Type B pancreatic cell (in vitro differentiated cells): Measurements from ENCODE around the gene FRAT1. TPM values are rescaled to one million over a fixed set of nuclear protein-coding genes. Genes with fewer than 3 reads are reported as not detected.

Experiments
- DNase-seq: peaks from one replicate; pipeline ENCODE4 v3.0.0; 2021; ENCODE audit warnings: mixed read lengths; ENCODE audit not compliant: unreplicated experiment; ENCODE audit errors: extremely low spot score
- H3K27ac Mint-ChIP-seq: 2 replicates; pipeline ENCODE4 v1.8.0; 2021; ENCODE audit warnings: mild to moderate bottlenecking, mixed read lengths
- H3K27me3 Mint-ChIP-seq: 2 replicates; pipeline ENCODE4 v1.8.0; 2021; ENCODE audit warnings: mixed read lengths
- H3K36me3 Mint-ChIP-seq: 2 replicates; pipeline ENCODE4 v1.8.0; 2021; ENCODE audit warnings: mixed read lengths
- H3K4me1 Mint-ChIP-seq: one replicate; pipeline ENCODE4 v1.8.0; 2021; ENCODE audit warnings: mixed read lengths; ENCODE audit not compliant: unreplicated experiment
- H3K4me3 Mint-ChIP-seq: 2 replicates; pipeline ENCODE4 v1.8.0; 2021; ENCODE audit warnings: mild to moderate bottlenecking, mixed read lengths
- H3K9me3 Mint-ChIP-seq: 2 replicates; pipeline ENCODE4 v1.8.0; 2021; ENCODE audit warnings: mixed read lengths
- total RNA-seq: library from RNA; stranded (reverse); gene quantifications from 2 replicates; pipeline ENCODE4 v1.2.1, GENCODE V29; 2021; ENCODE audit warnings: low replicate concordance
- TF ChIP-seq, protein P1 (sequence below): fragments of 200-600 bp; sonication (generic); conservative IDR thresholded peaks from 2 replicates; pipeline ENCODE4 v1.5.0; 2021; ENCODE audit warnings: antibody characterized with exemption, mild to moderate bottlenecking

Gene FRAT1
- total RNA-seq, 1 donor from 2014 or later: 4.7 TPM

DNA sequence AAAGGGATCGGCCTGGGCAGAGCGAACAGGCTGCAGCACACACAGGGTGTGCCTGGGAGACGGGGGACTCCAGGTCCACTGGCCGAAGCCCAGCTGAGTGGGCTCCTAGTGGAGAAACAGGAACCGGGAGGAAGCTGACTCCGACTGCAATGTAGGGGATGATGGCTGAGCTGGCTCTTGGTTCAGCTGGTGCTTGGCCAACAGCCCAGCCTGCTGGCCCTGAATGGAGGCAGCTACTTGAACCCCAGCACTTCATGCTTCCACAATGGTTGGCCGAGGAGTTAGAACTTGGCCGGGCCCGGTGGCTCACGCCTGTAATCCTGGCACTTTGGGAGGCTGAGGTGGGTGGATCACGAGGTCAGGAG lies 42.4 kb downstream of the FRAT1 start:
- no peaks in the 10 kb centered on the region for H3K4me1 Mint-ChIP-seq
- peaks cover 16% of the 10 kb centered on the region for H3K36me3 Mint-ChIP-seq
- no peaks in the 10 kb centered on the region for H3K27me3 Mint-ChIP-seq
- TF ChIP-seq, protein P1, sequence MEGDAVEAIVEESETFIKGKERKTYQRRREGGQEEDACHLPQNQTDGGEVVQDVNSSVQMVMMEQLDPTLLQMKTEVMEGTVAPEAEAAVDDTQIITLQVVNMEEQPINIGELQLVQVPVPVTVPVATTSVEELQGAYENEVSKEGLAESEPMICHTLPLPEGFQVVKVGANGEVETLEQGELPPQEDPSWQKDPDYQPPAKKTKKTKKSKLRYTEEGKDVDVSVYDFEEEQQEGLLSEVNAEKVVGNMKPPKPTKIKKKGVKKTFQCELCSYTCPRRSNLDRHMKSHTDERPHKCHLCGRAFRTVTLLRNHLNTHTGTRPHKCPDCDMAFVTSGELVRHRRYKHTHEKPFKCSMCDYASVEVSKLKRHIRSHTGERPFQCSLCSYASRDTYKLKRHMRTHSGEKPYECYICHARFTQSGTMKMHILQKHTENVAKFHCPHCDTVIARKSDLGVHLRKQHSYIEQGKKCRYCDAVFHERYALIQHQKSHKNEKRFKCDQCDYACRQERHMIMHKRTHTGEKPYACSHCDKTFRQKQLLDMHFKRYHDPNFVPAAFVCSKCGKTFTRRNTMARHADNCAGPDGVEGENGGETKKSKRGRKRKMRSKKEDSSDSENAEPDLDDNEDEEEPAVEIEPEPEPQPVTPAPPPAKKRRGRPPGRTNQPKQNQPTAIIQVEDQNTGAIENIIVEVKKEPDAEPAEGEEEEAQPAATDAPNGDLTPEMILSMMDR: no peak
- H3K9me3 Mint-ChIP-seq: no peaks in the 10 kb centered on the region
- no peak for DNase-seq
- H3K27ac Mint-ChIP-seq: no peak overlapping the region
- no peak overlapping the region for H3K4me3 Mint-ChIP-seq

DNA sequence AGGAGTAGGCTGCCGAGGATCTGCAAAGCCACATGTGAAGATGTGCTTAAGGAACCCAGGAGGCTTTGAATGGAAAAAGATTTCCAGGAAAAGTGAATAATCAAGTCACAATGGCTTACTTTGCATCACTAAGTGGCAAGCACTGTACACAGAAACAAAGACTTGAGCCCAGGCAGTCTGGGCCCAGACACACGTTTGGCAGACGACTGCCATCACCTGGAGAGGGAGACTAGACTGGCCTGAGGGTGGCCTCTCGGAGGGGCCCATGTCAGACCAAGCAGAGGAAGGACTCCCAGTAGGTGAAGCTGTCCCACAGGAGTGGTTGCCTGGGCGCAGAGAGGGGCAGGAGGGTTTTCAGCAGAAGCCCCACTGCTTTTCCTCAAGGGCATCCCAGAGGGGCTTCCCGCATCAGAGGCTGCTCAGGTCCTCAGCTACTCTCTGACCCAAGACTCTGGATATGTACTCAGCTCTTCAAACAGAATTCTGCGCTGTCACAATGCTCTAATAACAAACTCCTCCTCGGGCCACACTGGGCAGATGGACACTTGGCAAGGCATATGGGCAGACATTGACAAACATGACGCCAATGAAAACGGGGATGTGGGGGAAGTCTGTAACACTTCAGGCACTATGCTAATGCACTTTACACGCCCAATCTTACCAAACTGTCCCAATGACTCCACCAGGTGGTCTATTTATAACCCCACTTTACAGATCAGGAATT lies 43.4 kb downstream of the FRAT1 start:
- TF ChIP-seq, protein P1: no peak
- Mint-ChIP-seq H3K9me3 (no peaks in the 10 kb centered on the region), H3K4me1 (no peaks in the 10 kb centered on the region), H3K36me3 (peaks cover 20% of the 10 kb centered on the region), H3K27ac (peak overlapping the region; percentile 63), H3K27me3 (no peaks in the 10 kb centered on the region), H3K4me3 (no peak overlapping the region)
- no peak for DNase-seq

DNA sequence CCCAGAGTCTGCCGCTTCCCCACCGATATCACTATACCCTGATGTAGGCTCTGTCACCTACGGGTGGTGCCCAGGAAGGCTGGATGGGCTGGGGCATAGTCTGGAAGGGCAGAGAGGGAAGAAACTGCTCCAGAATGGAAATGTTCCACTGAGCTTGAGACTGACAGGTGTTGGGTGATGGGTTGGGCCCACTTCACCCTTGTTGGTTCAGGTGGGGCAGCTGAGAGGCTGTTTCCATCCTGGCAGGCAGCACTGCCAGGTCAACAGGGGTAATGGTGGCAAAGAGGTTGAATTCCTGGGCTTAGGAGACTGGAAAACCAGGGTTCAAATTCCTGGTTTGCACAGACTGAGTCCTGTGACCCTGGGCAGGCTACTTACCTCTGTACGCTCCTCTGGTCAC lies 44.0 kb downstream of the FRAT1 start:
- Mint-ChIP-seq H3K4me3 (no peak overlapping the region), H3K36me3 (peaks cover 20% of the 10 kb centered on the region), H3K4me1 (no peaks in the 10 kb centered on the region), H3K9me3 (no peaks in the 10 kb centered on the region), H3K27me3 (no peaks in the 10 kb centered on the region), H3K27ac (peak overlapping the region; percentile 63)
- DNase-seq: no peak
- TF ChIP-seq, protein P1: no peak

GRCh38 chr10:97365761-97366351 lies 46.8 kb downstream of the FRAT1 start:
- Mint-ChIP-seq H3K4me3 (no peak overlapping the region), H3K9me3 (no peaks in the 10 kb centered on the region), H3K36me3 (peaks cover 16% of the 10 kb centered on the region), H3K27ac (no peak overlapping the region), H3K4me1 (no peaks in the 10 kb centered on the region), H3K27me3 (no peaks in the 10 kb centered on the region)
- no peak for DNase-seq
- TF ChIP-seq, protein P1: no peak

GRCh38 chr10:97366572-97366971 lies 47.5 kb downstream of the FRAT1 start:
- no peaks in the 10 kb centered on the region for H3K27me3 Mint-ChIP-seq
- H3K4me3 Mint-ChIP-seq: no peak overlapping the region
- DNase-seq: no peak
- H3K4me1 Mint-ChIP-seq: no peaks in the 10 kb centered on the region
- no peak overlapping the region for H3K27ac Mint-ChIP-seq
- H3K36me3 Mint-ChIP-seq: peaks cover 16% of the 10 kb centered on the region
- TF ChIP-seq, protein P1: no peak
- H3K9me3 Mint-ChIP-seq: no peaks in the 10 kb centered on the region
